HepG2 (cell line): ENCODE measurements around the gene EPB41L1. TPM values are rescaled to one million over a fixed set of nuclear protein-coding genes. Genes with fewer than 3 reads are reported as not detected.
A peak's percentile ranks its signal among the peaks of the same experiment; 100 is the strongest.

Experiments
- ARID2 ChIP-seq: sonication (generic); formaldehyde crosslinking; IDR thresholded peaks from 2 replicates; pipeline ENCODE4 v1.8.1; 2022; ENCODE audit warnings: mild to moderate bottlenecking, missing genetic modification reagents, borderline replicate concordance
- EHMT2 ChIP-seq: fragments of 200-600 bp; sonication (generic); IDR thresholded peaks from 2 replicates; pipeline ENCODE4 v1.7.0; 2017; ENCODE audit warnings: antibody characterized with exemption, low read depth, low read length, borderline replicate concordance
- GZF1 ChIP-seq: sonication (generic); formaldehyde crosslinking; IDR thresholded peaks from 2 replicates; pipeline ENCODE4 v1.5.1; 2020; ENCODE audit warnings: mild to moderate bottlenecking, missing genetic modification reagents
- HMGA1 ChIP-seq: sonication (generic); formaldehyde crosslinking; conservative IDR thresholded peaks from 2 replicates; pipeline ENCODE4 v1.4.0; 2020; ENCODE audit warnings: missing genetic modification reagents
- KDM1A ChIP-seq: IDR thresholded peaks from 2 replicates; pipeline ENCODE4 v1.6.1; 2016; ENCODE audit warnings: missing compliant biosample characterization
- KLF16 ChIP-seq, 2 experiments: sonication (generic) in 1 of 2; formaldehyde crosslinking in 1 of 2; IDR thresholded peaks; 2 replicates each; pipeline versions ENCODE4 v1.6.1 to v1.8.0; 2016 to 2023; ENCODE audit warnings: missing genetic modification reagents in 2 of 2, missing compliant biosample characterization in 1 of 2
- MED1 ChIP-seq: sonication (generic); formaldehyde crosslinking; IDR thresholded peaks from 2 replicates; pipeline ENCODE4 v1.4.0; 2020; ENCODE audit warnings: missing genetic modification reagents
- NFIB ChIP-seq: sonication (generic); formaldehyde crosslinking; IDR thresholded peaks from 2 replicates; pipeline ENCODE4 v1.9.0; 2021; ENCODE audit warnings: missing genetic modification reagents, mild to moderate bottlenecking, borderline replicate concordance
- PRPF4 ChIP-seq: fragments of 200-400 bp; formaldehyde crosslinking; IDR thresholded peaks from 2 replicates; pipeline ENCODE4 v1.6.1; 2016; ENCODE audit warnings: low read length, low read depth; ENCODE audit not compliant: poor library complexity, severe bottlenecking
- SCMH1 ChIP-seq: sonication (generic); formaldehyde crosslinking; IDR thresholded peaks from 2 replicates; pipeline ENCODE4 v1.9.0; 2021; ENCODE audit warnings: missing genetic modification reagents, mild to moderate bottlenecking, borderline replicate concordance
- SSRP1 ChIP-seq: IDR thresholded peaks from 2 replicates; pipeline ENCODE4 v1.6.1; 2016; ENCODE audit warnings: control low read depth
- TARDBP ChIP-seq: sonication (generic); formaldehyde crosslinking; IDR thresholded peaks from 2 replicates; pipeline ENCODE4 v1.8.0; 2022; ENCODE audit warnings: mild to moderate bottlenecking, missing genetic modification reagents
- TCF7 ChIP-seq: sonication (generic); IDR thresholded peaks from 2 replicates; pipeline ENCODE4 v1.6.1; 2016; ENCODE audit warnings: antibody characterized with exemption, low read depth
- ZBTB20 ChIP-seq: sonication (generic); formaldehyde crosslinking; IDR thresholded peaks from 2 replicates; pipeline ENCODE4 v1.8.1; 2023; ENCODE audit warnings: missing genetic modification reagents, low read depth, mild to moderate bottlenecking, borderline replicate concordance
- ZNF564 ChIP-seq: sonication (generic); formaldehyde crosslinking; IDR thresholded peaks from 2 replicates; pipeline ENCODE4 v1.8.1; 2023; ENCODE audit warnings: mild to moderate bottlenecking, missing genetic modification reagents
- ZNF709 ChIP-seq: sonication (generic); formaldehyde crosslinking; IDR thresholded peaks from 2 replicates; pipeline ENCODE4 v1.5.0; 2020; ENCODE audit warnings: mild to moderate bottlenecking, missing genetic modification reagents
- ZNF777 ChIP-seq: sonication (generic); formaldehyde crosslinking; IDR thresholded peaks from 2 replicates; pipeline ENCODE4 v1.4.0; 2020; ENCODE audit warnings: missing genetic modification reagents
- polyA plus RNA-seq, 8 experiments: library from polyadenylated mRNA; depleted of rRNA in 3 of 8; stranded (reverse) in 7 of 8; unstranded in 1 of 8; fragments of >200 nt; fragmentation: Illumina TruSeq in 4 of 8; extraction: Trizol in 4 of 8; gene quantifications; 2 replicates each; pipeline versions ENCODE4 v1.2.1 to v1.2.3, GENCODE V29; 2011 to 2016; ENCODE audit warnings: low read depth in 4 of 8, missing spikeins in 1 of 8, mixed read lengths in 1 of 8; ENCODE audit not compliant: insufficient read depth in 1 of 8
- total RNA-seq, 5 experiments: library from RNA; depleted of rRNA; stranded (reverse); fragments of >200 nt; fragmentation: Illumina TruSeq; extraction: Trizol; gene quantifications; 2 replicates each; pipeline ENCODE4 v1.2.3, GENCODE V29; 2016; ENCODE audit warnings: low read depth in 1 of 5
- TF ChIP-seq, protein P1 (sequence below): IDR thresholded peaks from 2 replicates; pipeline ENCODE4 v1.6.1; 2012; ENCODE audit warnings: low read length, improper control_type of control experiment
- TF ChIP-seq, protein P2 (sequence below): sonication (generic); formaldehyde crosslinking; IDR thresholded peaks from 2 replicates; pipeline ENCODE4 v1.4.0; 2020; ENCODE audit warnings: missing genetic modification reagents
- TF ChIP-seq, protein P3 (sequence below): sonication (generic); formaldehyde crosslinking; IDR thresholded peaks from 2 replicates; pipeline ENCODE4 v1.4.0; 2020; ENCODE audit warnings: missing genetic modification reagents, mild to moderate bottlenecking, borderline replicate concordance

EPB41L1 gene
- total and polyA plus RNA-seq, 2 of the 13 experiments (the other 11 are each of a cell fraction or from before 2014, with no cell fraction given) = 16.7 to 39.0 TPM

GRCh38 chr20:36202891-36203338 is 48.4 kb downstream of the EPB41L1 start (continued):
- TF ChIP-seq, protein P1, sequence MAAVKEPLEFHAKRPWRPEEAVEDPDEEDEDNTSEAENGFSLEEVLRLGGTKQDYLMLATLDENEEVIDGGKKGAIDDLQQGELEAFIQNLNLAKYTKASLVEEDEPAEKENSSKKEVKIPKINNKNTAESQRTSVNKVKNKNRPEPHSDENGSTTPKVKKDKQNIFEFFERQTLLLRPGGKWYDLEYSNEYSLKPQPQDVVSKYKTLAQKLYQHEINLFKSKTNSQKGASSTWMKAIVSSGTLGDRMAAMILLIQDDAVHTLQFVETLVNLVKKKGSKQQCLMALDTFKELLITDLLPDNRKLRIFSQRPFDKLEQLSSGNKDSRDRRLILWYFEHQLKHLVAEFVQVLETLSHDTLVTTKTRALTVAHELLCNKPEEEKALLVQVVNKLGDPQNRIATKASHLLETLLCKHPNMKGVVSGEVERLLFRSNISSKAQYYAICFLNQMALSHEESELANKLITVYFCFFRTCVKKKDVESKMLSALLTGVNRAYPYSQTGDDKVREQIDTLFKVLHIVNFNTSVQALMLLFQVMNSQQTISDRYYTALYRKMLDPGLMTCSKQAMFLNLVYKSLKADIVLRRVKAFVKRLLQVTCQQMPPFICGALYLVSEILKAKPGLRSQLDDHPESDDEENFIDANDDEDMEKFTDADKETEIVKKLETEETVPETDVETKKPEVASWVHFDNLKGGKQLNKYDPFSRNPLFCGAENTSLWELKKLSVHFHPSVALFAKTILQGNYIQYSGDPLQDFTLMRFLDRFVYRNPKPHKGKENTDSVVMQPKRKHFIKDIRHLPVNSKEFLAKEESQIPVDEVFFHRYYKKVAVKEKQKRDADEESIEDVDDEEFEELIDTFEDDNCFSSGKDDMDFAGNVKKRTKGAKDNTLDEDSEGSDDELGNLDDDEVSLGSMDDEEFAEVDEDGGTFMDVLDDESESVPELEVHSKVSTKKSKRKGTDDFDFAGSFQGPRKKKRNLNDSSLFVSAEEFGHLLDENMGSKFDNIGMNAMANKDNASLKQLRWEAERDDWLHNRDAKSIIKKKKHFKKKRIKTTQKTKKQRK = no peak
- peak; percentile 35; the same call in 1 of the 2 replicates for TF ChIP-seq MED1 (CRISPR knock-in tag)
- TF ChIP-seq EHMT2 = no peak
- TF ChIP-seq ZNF777 = 0 out of 2 replicates have a peak, but pooled peaks have one; percentile 21
- no peak for TF ChIP-seq GZF1 (CRISPR knock-in tag)
- no peak for TF ChIP-seq SCMH1
- no peak for TF ChIP-seq HMGA1 (CRISPR knock-in tag)
- no peak for TF ChIP-seq PRPF4
- TF ChIP-seq, protein P2, sequence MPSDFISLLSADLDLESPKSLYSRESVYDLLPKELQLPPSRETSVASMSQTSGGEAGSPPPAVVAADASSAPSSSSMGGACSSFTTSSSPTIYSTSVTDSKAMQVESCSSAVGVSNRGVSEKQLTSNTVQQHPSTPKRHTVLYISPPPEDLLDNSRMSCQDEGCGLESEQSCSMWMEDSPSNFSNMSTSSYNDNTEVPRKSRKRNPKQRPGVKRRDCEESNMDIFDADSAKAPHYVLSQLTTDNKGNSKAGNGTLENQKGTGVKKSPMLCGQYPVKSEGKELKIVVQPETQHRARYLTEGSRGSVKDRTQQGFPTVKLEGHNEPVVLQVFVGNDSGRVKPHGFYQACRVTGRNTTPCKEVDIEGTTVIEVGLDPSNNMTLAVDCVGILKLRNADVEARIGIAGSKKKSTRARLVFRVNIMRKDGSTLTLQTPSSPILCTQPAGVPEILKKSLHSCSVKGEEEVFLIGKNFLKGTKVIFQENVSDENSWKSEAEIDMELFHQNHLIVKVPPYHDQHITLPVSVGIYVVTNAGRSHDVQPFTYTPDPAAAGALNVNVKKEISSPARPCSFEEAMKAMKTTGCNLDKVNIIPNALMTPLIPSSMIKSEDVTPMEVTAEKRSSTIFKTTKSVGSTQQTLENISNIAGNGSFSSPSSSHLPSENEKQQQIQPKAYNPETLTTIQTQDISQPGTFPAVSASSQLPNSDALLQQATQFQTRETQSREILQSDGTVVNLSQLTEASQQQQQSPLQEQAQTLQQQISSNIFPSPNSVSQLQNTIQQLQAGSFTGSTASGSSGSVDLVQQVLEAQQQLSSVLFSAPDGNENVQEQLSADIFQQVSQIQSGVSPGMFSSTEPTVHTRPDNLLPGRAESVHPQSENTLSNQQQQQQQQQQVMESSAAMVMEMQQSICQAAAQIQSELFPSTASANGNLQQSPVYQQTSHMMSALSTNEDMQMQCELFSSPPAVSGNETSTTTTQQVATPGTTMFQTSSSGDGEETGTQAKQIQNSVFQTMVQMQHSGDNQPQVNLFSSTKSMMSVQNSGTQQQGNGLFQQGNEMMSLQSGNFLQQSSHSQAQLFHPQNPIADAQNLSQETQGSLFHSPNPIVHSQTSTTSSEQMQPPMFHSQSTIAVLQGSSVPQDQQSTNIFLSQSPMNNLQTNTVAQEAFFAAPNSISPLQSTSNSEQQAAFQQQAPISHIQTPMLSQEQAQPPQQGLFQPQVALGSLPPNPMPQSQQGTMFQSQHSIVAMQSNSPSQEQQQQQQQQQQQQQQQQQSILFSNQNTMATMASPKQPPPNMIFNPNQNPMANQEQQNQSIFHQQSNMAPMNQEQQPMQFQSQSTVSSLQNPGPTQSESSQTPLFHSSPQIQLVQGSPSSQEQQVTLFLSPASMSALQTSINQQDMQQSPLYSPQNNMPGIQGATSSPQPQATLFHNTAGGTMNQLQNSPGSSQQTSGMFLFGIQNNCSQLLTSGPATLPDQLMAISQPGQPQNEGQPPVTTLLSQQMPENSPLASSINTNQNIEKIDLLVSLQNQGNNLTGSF = 0 out of 2 replicates have a peak, but pooled peaks have one; percentile 25
- TF ChIP-seq, protein P3, sequence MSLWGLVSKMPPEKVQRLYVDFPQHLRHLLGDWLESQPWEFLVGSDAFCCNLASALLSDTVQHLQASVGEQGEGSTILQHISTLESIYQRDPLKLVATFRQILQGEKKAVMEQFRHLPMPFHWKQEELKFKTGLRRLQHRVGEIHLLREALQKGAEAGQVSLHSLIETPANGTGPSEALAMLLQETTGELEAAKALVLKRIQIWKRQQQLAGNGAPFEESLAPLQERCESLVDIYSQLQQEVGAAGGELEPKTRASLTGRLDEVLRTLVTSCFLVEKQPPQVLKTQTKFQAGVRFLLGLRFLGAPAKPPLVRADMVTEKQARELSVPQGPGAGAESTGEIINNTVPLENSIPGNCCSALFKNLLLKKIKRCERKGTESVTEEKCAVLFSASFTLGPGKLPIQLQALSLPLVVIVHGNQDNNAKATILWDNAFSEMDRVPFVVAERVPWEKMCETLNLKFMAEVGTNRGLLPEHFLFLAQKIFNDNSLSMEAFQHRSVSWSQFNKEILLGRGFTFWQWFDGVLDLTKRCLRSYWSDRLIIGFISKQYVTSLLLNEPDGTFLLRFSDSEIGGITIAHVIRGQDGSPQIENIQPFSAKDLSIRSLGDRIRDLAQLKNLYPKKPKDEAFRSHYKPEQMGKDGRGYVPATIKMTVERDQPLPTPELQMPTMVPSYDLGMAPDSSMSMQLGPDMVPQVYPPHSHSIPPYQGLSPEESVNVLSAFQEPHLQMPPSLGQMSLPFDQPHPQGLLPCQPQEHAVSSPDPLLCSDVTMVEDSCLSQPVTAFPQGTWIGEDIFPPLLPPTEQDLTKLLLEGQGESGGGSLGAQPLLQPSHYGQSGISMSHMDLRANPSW (CRISPR knock-in tag) = no peak
- no peak for TF ChIP-seq ZNF709 (CRISPR knock-in tag)
- TF ChIP-seq ARID2 (CRISPR knock-in tag) = no peak
- 0 out of 4 replicates have a peak, but pooled peaks of 1 of the 2 experiments have one; percentile 30 for TF ChIP-seq KLF16 (CRISPR knock-in tag; IDR thresholded peaks at IDR 0.05)
- TF ChIP-seq SSRP1 (CRISPR knock-in tag) = no peak
- 0 out of 2 replicates have a peak, but pooled peaks have one; percentile 1 for TF ChIP-seq TARDBP (CRISPR knock-in tag)
- no peak for TF ChIP-seq NFIB (CRISPR knock-in tag)
- no peak for TF ChIP-seq ZBTB20 (CRISPR knock-in tag)
- no peak for TF ChIP-seq ZNF564 (CRISPR knock-in tag)
- no peak for TF ChIP-seq TCF7
- no peak for TF ChIP-seq KDM1A (CRISPR knock-in tag)
